ENCODE measurements around the gene CAMK1D.
A peak's percentile ranks its signal among the peaks of the same experiment; 100 is the strongest.

Gene CAMK1D

GRCh38 chr10:12689893-12690292 lies 340.5 kb downstream of the CAMK1D start:
- no peak for DNase-seq (ENCODE audit: low read depth)
- TF ChIP-seq CTCF (IDR thresholded peaks at IDR 0.05; ENCODE audit: insufficient read depth, low read depth, low read length, missing control alignments), result no peak
- H3K4me3 ChIP-seq (ENCODE audit: low read depth, low read length), result no peak overlapping the region

- peak; percentile 6 for DNase-seq (ENCODE audit: low read depth)
- no peak for TF ChIP-seq CTCF (IDR thresholded peaks at IDR 0.05; ENCODE audit: insufficient read depth, low read depth, low read length, missing control alignments)
These were observed 341.3 kb downstream of the CAMK1D start for GRCh38 chr10:12690525-12691126.

GRCh38 chr10:12691596-12691995 lies 342.2 kb downstream of the CAMK1D start:
- H3K4me3 ChIP-seq (ENCODE audit: low read depth, low read length), result no peak overlapping the region
- DNase-seq (ENCODE audit: low read depth), result no peak
- no peak for TF ChIP-seq CTCF (IDR thresholded peaks at IDR 0.05; ENCODE audit: insufficient read depth, low read depth, low read length, missing control alignments)

More at GRCh38 chr10:12690525-12691126, 341.3 kb downstream of the CAMK1D start:
- no peak overlapping the region for H3K4me3 ChIP-seq (ENCODE audit: low read depth, low read length)

GRCh38 chr10:12697764-12698163 lies 348.4 kb downstream of the CAMK1D start:
- no peak for DNase-seq (ENCODE audit: low read depth)
- no peak overlapping the region for H3K4me3 ChIP-seq (ENCODE audit: low read depth, low read length)
- no peak for TF ChIP-seq CTCF (IDR thresholded peaks at IDR 0.05; ENCODE audit: insufficient read depth, low read depth, low read length, missing control alignments)

- no peak for TF ChIP-seq CTCF (IDR thresholded peaks at IDR 0.05; ENCODE audit: insufficient read depth, low read depth, low read length, missing control alignments)
- no peak overlapping the region for H3K4me3 ChIP-seq (ENCODE audit: low read depth, low read length)
- DNase-seq (ENCODE audit: low read depth), result no peak
These were observed 349.9 kb downstream of the CAMK1D start for GRCh38 chr10:12699258-12699700.

- no peak overlapping the region for H3K4me3 ChIP-seq (ENCODE audit: low read depth, low read length)
- TF ChIP-seq CTCF (IDR thresholded peaks at IDR 0.05; ENCODE audit: insufficient read depth, low read depth, low read length, missing control alignments), result no peak
- no peak for DNase-seq (ENCODE audit: low read depth)
These were observed 350.6 kb downstream of the CAMK1D start for GRCh38 chr10:12699781-12700556.
